IPS-20b (cell line): ENCODE measurements around the gene CBARP.
A peak's percentile ranks its signal among the peaks of the same experiment; 100 is the strongest.
"Not testable (repeated sequence)": the region's sequence is repeated elsewhere in the genome, so short reads cannot be mapped to it uniquely, and the experiment has no call there.

Experiments
- H3K27ac ChIP-seq: one replicate; pipeline ENCODE4 v1.5.1; 2013; ENCODE audit warnings: low read length
- H3K27me3 ChIP-seq: 2 replicates; pipeline ENCODE4 v1.6.1; 2013; ENCODE audit warnings: mild to moderate bottlenecking, low read length, inconsistent platforms; ENCODE audit not compliant: insufficient read depth
- H3K36me3 ChIP-seq: 2 replicates; pipeline ENCODE4 v1.6.1; 2013; ENCODE audit warnings: low read depth, mild to moderate bottlenecking, inconsistent platforms, low read length, moderate library complexity; ENCODE audit not compliant: insufficient read depth
- H3K4me1 ChIP-seq: 2 replicates; pipeline ENCODE4 v1.6.1; 2013; ENCODE audit warnings: mild to moderate bottlenecking, control low read depth, inconsistent platforms, low read length, moderate library complexity; ENCODE audit not compliant: insufficient read depth
- H3K4me3 ChIP-seq: 2 replicates; pipeline ENCODE4 v1.5.1; 2013; ENCODE audit warnings: mild to moderate bottlenecking, low read length, inconsistent platforms
- H3K9ac ChIP-seq: 2 replicates; pipeline ENCODE4 v1.6.1; 2013; ENCODE audit warnings: low read depth, mild to moderate bottlenecking, inconsistent platforms, low read length, moderate library complexity
- H3K9me3 ChIP-seq: 2 replicates; pipeline ENCODE4 v1.6.1; 2013; ENCODE audit warnings: mild to moderate bottlenecking, low read depth, low read length, inconsistent platforms; ENCODE audit not compliant: insufficient read depth

The CBARP gene

DNA sequence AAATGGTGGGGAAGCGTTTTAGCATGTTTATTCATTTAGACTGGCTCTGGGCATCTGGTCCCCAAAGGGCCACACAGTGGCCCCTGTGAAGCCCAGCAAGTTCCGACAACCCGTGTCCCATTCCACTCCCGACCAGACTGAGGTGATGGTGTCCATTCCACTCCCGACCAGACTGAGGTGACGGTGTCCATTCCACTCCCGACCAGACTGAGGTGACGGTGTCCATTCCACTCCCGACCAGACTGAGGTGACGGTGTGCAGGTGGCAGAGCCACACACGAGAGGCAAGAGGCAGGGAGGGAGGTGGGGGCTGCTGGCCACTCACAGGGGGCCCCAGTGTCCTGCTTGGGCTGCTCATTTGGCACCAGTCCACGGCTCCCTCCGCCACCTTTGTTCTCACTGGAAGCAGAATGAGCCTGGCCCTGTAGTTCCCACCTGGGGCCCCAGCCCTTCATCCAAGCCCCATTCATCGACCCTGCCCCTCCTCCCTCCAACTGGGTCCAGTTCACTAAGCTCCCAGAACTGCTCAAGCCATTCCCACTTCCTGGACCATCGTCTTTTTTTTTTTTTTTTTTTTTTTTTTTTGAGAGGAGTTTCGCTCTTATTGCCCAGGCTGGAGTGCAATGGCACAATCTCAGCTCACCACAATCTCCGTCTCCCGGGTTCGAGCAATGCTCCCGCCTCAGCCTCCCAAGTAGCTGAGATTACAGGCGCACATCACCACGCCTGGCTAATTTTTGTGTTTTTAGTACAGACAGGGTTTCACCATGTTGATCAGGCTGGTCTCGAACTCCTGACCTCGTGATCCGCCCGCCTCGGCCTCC, 8.7 kb upstream of the CBARP start:
- H3K9me3 ChIP-seq, H3K27me3 ChIP-seq, H3K4me1 ChIP-seq, H3K27ac ChIP-seq, H3K36me3 ChIP-seq, H3K9ac ChIP-seq, H3K4me3 ChIP-seq: not testable (repeated sequence)

DNA sequence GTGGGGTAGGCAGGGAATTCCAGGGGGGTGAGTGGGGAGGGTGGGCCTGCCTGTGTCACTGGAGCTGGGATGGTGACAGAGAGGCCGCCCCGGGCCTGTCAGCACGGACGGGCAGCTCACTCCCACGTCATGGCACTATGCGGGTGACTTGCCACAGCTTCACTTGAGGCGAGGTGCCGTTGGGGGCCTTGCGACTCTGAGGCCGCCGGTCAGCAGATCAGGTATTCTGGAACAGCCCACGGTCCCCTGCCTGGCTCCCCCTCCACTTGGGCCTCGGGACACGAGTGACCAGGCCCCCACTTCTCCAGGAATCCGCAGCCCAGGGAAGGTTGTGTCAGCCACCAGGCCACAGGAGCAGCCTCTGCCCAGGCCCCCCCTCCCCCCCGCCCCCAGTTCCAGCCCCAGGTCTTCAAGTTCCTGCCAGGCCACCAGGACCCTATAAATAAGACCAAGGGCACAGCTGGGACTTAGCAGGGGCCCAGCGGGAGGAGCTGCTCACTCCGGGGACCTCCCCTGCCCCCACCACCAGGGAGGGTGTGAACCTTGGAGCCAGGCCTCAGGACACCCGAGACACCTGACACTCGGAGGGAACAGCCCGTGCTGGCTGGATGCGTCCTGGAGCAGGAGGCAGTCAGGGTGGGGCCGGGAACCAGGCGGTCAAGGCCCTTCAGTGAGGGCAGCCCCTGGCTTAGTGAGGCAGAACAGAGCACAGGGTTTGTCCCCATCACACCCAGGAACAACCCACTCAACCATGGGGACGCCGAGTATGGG, 7.9 kb upstream of the CBARP start:
- no peak overlapping the region for H3K9ac ChIP-seq
- no peak overlapping the region for H3K4me3 ChIP-seq
- no peak overlapping the region for H3K27ac ChIP-seq
- H3K27me3 ChIP-seq: no peaks in the 10 kb centered on the region; the same call in 1 of the 2 replicates
- no peaks in the 10 kb centered on the region for H3K9me3 ChIP-seq
- H3K36me3 ChIP-seq: 0 out of 2 replicates have a peak, but pooled peaks cover 3% of the 10 kb centered on the region
- 0 out of 2 replicates have a peak, but pooled peaks cover 4% of the 10 kb centered on the region for H3K4me1 ChIP-seq

DNA sequence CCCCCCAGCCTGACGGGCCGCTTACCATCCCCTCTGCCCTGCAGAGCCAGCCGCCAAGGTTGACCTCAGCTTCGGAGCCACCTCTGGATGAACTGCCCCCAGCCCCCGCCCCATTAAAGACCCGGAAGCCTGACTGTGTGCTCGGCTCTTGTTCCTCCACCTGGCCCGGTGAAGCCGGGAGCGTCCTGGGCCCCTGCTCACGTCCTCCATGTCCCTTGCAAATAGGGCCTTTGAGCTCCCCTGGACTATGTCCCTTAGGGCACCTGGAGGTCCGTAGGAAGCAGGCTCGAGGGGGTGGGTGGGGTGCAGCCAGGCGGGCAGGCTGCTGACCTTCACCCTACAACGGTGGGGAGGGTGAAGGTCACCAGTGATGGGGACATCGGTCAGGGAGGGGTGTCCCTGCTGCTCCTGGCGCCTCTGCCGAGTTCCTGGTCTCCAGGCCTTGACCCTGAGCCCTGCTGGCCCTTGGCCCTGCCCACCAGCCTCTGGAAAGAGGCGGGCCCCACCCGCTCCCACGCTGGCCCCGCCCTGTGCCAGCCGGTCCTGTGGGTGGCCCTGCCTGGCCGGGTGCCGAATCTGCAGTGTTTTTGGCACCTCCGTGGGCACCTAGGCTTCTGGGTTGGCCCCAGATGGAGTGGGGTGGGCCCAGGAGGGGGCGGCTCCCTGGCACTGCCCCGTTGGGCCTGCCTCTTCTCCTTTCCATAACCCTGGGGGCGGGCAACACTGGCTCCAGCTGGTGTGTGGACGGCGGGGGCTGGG, 7.1 kb upstream of the CBARP start:
- H3K9me3 ChIP-seq: no peaks in the 10 kb centered on the region
- H3K36me3 ChIP-seq: 0 out of 2 replicates have a peak, but pooled peaks cover 2% of the 10 kb centered on the region
- H3K4me1 ChIP-seq: 0 out of 2 replicates have a peak, but pooled peaks cover 4% of the 10 kb centered on the region
- no peak overlapping the region for H3K9ac ChIP-seq
- H3K27me3 ChIP-seq: no peaks in the 10 kb centered on the region; the same call in 1 of the 2 replicates
- H3K27ac ChIP-seq: no peak overlapping the region
- H3K4me3 ChIP-seq: no peak overlapping the region

DNA sequence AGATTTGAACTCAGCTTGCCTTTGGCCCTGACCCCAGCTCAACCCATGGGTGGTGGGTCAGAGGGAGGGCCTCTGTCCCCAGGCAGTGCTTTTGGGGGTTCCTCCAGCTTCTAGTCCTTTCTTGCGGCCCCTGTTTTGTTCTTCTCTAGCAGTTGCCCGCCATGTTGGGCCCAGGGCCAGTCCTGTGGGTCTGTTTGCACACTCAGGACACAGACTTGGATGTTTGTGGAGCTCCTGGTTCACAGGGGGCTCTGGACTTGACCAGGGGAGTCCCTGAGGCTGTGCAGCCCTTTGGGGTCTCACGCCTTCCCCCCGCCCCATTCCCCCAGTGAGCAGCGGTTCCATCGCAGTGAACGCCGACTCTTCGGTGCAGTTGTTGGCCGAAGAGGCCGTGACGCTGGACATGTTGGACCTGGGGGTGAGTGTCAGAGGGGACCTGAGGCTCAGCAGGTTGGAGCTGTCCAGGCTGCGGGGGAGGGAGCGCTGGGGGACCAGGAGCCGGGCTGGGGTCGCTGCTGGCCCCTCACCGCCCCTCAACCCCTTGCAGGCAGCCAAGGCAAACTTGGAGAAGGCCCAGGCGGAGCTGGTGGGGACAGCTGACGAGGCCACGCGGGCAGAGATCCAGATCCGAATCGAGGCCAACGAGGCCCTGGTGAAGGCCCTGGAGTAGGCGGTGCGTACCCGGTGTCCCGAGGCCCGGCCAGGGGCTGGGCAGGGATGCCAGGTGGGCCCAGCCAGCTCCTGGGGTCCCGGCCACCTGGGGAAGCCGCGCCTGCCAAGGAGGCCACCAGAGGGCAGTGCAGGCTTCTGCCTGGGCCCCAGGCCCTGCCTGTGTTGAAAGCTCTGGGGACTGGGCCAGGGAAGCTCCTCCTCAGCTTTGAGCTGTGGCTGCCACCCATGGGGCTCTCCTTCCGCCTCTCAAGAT, 6.2 kb upstream of the CBARP start:
- Histone ChIP-seq H3K9me3 (no peaks in the 10 kb centered on the region), H3K27me3 (no peaks in the 10 kb centered on the region; the same call in 1 of the 2 replicates), H3K4me3 (no peak overlapping the region), H3K4me1 (0 out of 2 replicates have a peak, but pooled peaks cover 4% of the 10 kb centered on the region), H3K36me3 (no peaks in the 10 kb centered on the region), H3K27ac (no peak overlapping the region), H3K9ac (no peak overlapping the region)

DNA sequence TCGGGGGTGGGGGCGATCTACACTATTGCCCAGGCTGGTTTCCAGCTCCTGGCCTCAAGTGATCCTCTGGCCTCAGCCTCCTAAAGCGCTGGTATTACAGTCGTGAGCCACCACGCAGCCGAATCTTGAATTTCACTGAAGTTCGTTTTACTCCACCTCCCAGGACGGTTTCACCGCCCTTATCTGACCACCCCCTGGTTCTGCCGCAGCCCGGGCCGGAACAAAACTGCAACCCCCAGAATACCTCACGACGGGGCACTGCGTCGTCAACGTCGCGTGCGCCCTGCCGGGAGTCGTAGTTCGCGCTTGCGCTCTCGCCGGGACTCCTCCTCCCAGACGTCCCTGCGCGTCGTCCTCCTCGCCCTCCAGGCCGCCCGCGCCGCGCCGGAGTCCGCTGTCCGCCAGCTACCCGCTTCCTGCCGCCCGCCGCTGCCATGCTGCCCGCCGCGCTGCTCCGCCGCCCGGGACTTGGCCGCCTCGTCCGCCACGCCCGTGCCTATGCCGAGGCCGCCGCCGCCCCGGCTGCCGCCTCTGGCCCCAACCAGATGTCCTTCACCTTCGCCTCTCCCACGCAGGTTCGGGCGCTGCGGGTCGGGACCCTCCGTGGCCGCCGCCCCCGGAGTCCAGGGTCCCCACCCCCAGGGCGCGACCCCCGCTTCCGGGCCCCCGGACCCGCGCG, 3.8 kb upstream of the CBARP start, which contains the start of gene ATP5F1D:
Gene ATP5F1D (plus strand): TSS at position 335 of the 679 bp plus-strand sequence. CDS start 100 bp downstream, at position 435.
- Histone ChIP-seq H3K36me3 (no peaks in the 10 kb centered on the region), H3K4me3 (peak within 1 kb of the TSS; percentile 78), H3K27me3 (no peaks in the 10 kb centered on the region; the same call in 1 of the 2 replicates), H3K9me3 (no peaks in the 10 kb centered on the region), H3K4me1 (0 out of 2 replicates have a peak, but pooled peaks cover 4% of the 10 kb centered on the region), H3K27ac (no peak within 1 kb of the TSS), H3K9ac (peak within 1 kb of the TSS; percentile 74; the same call in 1 of the 2 replicates)

DNA sequence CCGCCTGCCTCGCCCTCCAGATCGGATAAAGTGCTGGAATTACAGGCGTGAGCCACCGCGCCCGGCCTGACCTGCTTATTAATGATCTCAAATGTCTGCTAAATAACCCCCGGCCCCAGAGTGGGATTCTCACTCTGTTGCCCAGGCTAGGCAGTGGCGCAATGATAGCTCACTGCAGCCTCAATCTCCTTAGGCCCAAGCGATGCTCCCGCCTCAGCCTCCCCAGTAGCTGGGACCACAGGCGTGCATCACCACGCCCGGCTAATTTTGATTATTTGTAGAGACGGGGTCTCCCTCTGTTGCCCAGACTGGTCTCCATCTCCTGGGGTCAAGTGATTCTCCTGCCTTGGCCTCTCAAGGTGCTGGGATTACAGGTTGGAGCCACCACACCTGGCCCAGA, 3.1 kb upstream of the CBARP start:
- Histone ChIP-seq H3K36me3 (no peaks in the 10 kb centered on the region), H3K4me3 (peak overlapping the region; percentile 78; the same call in 1 of the 2 replicates), H3K27ac (no peak overlapping the region), H3K9me3 (no peaks in the 10 kb centered on the region), H3K4me1 (0 out of 2 replicates have a peak, but pooled peaks cover 4% of the 10 kb centered on the region), H3K27me3 (no peaks in the 10 kb centered on the region; the same call in 1 of the 2 replicates), H3K9ac (no peak overlapping the region)

DNA sequence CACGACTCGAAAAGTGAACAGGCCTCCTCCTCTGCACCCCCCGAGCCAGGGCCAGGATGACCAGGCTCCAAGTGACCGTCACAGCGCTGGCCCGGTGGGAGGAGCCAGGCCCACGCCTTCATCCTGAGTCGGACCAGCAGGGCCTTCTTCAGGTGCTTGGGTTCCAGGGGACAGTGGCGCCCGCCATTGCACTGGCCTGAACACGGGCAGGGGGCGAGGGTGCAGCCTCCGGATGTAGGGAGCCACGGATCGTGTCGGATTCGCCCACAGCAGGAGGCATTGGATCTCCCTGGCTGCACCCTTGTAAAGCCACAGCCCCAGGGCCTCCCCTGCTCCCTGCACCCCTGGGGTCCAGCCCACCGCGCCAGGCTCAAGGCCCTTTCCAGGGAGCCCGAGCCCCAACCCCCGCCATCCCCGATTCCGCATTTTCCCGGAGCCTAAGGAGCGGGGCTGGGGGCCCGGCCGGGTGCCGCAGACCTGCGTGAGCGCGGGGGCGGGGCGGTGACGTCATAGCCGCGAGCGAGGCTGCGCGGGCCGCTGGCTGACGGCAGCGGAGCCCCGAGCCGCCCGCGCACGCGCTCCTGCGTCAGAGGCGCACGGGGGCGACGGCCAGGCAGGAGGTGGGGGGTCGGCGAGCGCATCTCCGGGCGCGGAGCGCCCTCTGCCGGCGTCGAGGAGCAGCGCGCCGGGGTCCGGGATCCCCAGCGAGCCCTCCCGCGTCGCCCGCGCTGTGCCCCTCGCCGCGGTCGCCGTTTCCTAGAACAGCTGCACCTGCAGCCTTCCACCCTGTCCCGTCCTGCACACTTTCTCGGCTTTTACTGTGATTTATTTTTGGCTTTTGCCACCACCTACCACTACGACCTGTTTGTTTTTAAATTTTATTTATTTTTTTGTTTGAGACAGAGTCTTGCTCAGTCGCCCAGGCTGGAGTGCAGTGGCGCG, 2.3 kb upstream of the CBARP start:
- Histone ChIP-seq H3K27me3 (no peaks in the 10 kb centered on the region; the same call in 1 of the 2 replicates), H3K9me3 (no peaks in the 10 kb centered on the region), H3K27ac (no peak overlapping the region), H3K4me1 (0 out of 2 replicates have a peak, but pooled peaks cover 4% of the 10 kb centered on the region), H3K4me3 (peak overlapping the region; percentile 70), H3K36me3 (peaks cover 7% of the 10 kb centered on the region), H3K9ac (peak overlapping the region; percentile 76; the same call in 1 of the 2 replicates)

DNA sequence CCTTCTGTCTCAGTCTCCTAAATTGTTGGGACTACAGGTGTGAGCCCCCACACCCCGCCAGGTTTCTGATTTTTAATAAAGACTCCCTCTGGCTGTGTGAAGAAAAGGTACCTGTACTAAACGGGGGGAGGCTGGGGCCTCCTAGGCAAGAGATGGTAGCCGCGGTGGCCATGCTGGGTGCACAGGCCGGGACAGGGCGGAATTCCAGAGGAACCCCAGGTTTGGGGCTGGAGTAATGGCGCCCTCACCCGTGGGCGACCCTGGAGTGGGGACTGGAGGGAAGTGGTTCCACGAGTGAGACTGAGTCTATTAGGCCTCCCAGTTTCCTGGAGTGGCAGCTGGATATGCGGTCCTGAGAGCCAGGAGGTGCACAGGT, 1.6 kb upstream of the CBARP start:
- Histone ChIP-seq H3K9me3 (no peaks in the 10 kb centered on the region), H3K27me3 (no peaks in the 10 kb centered on the region; the same call in 1 of the 2 replicates), H3K27ac (no peak overlapping the region), H3K9ac (no peak overlapping the region; the same call in 1 of the 2 replicates), H3K4me1 (no peaks in the 10 kb centered on the region), H3K36me3 (peaks cover 9% of the 10 kb centered on the region), H3K4me3 (peak overlapping the region; percentile 70; the same call in 1 of the 2 replicates)
